ENCODE measurements around the gene AADAC. TPM values are rescaled to one million over a fixed set of nuclear protein-coding genes. Genes with fewer than 3 reads are reported as not detected.

Gene AADAC
- total RNA-seq, 2 donors from 2014 or later, result 0.39 to 0.70 TPM

- H3K4me1 ChIP-seq, result peaks cover 0 to 29% of the 10 kb centered on the region in 2 donors
- H3K4me3 ChIP-seq, result no peak overlapping the region
- TF ChIP-seq CTCF (IDR thresholded peaks at IDR 0.05), result no peak
- H3K36me3 ChIP-seq, result no peaks in the 10 kb centered on the region
- DNase-seq (ENCODE audit: low spot score), result peak; percentile 78
- no peaks in the 10 kb centered on the region for H3K9me3 ChIP-seq
- H3K27ac ChIP-seq, result peak overlapping the region; percentile 55 to 69
- no peaks in the 10 kb centered on the region for H3K27me3 ChIP-seq
Measured at GRCh38 chr3:151770956-151771355, 43.0 kb upstream of the AADAC start.

DNA sequence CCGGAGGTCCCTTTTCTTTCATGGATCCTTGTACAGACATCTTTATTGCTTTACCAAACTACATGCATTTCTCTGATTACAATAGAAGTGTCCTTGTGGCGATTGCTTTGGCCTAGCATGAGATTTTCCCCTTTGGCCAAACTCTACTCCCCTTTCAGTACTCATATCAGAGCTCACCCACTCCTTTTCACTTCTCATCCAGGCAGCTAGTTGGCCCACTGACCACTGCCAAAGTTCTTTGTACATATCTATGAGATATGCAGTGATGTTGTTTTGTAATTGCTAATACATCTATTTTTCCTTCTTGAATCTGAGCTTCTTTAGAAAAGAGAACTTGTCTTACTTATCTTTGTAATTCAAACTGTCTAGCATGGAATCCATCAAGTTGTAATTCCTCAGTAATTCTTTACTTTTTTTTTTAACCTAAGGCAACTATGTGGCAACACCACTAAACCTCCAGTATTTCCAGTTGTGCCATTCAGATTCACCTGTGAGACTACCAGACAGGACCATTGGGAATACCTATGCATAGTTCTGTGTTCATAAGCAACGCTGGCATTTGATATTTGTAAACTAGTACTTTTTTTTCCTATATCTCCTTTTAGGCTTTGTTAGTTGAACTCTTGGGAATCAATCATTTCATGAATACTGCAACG, 41.0 kb upstream of the AADAC start:
- Histone ChIP-seq H3K4me1 (peaks cover 0 to 29% of the 10 kb centered on the region in 2 donors), H3K27ac (peak overlapping the region in 1 of 2 donors; percentile 9), H3K9me3 (no peaks in the 10 kb centered on the region), H3K36me3 (no peaks in the 10 kb centered on the region), H3K4me3 (no peak overlapping the region), H3K27me3 (no peaks in the 10 kb centered on the region)
- no peak for DNase-seq (ENCODE audit: low spot score)
- no peak for TF ChIP-seq CTCF (IDR thresholded peaks at IDR 0.05)

GRCh38 chr3:151774235-151774634, 39.7 kb upstream of the AADAC start:
- peaks cover 0 to 27% of the 10 kb centered on the region in 2 donors for H3K4me1 ChIP-seq
- no peak for TF ChIP-seq CTCF (IDR thresholded peaks at IDR 0.05)

DNA sequence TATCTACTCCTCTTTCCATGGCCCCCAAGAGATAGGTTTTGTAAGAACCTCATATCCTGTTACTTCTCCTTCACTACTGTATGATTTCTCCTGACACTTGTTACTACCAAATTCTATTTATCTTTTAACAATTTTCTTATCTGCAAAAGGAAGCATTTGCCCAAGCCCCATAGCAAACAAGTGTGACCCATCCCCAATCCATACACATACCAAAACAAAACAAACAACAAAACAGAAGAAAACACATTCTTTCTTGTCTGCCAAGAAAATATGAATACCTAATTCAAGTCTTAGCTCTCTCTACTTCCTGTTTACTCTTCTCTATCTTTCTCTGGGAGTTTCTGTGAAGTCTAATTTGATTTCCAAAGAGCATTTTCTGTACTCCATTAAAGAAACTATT, 39.0 kb upstream of the AADAC start:
- Histone ChIP-seq H3K27me3 (no peaks in the 10 kb centered on the region), H3K27ac (no peak overlapping the region), H3K4me1 (peaks cover 0 to 20% of the 10 kb centered on the region in 2 donors), H3K4me3 (no peak overlapping the region), H3K36me3 (no peaks in the 10 kb centered on the region), H3K9me3 (no peaks in the 10 kb centered on the region)
- no peak for TF ChIP-seq CTCF (IDR thresholded peaks at IDR 0.05)
- DNase-seq (ENCODE audit: low spot score), result no peak

More at GRCh38 chr3:151774235-151774634, 39.7 kb upstream of the AADAC start:
- Histone ChIP-seq H3K27ac (no peak overlapping the region), H3K36me3 (no peaks in the 10 kb centered on the region), H3K27me3 (no peaks in the 10 kb centered on the region), H3K4me3 (no peak overlapping the region), H3K9me3 (no peaks in the 10 kb centered on the region)
- no peak for DNase-seq (ENCODE audit: low spot score)

- DNase-seq (ENCODE audit: low spot score), result no peak
- H3K4me3 ChIP-seq, result no peak overlapping the region
- H3K4me1 ChIP-seq, result peaks cover 0 to 16% of the 10 kb centered on the region in 2 donors
- no peaks in the 10 kb centered on the region for H3K36me3 ChIP-seq
- no peaks in the 10 kb centered on the region for H3K27me3 ChIP-seq
- no peak overlapping the region for H3K27ac ChIP-seq
- TF ChIP-seq CTCF (IDR thresholded peaks at IDR 0.05), result no peak
- H3K9me3 ChIP-seq, result no peaks in the 10 kb centered on the region
Measured at GRCh38 chr3:151775314-151776258, 38.3 kb upstream of the AADAC start.
